Stimulated activated CD8-positive, alpha-beta memory T cell treated with anti-CD3 and anti-CD28 coated beads, Interleukin-12 subunit alpha, Interleukin-12 subunit beta, amount 100 ng/mL, for 24 hours (primary cell): ENCODE measurements around the gene AEBP1.

ENCODE experiments used
- DNase-seq: peaks from one replicate; pipeline ENCODE4 v3.0.0-alpha.2; 2020; ENCODE audit errors: extremely low read depth

The AEBP1 gene

DNA sequence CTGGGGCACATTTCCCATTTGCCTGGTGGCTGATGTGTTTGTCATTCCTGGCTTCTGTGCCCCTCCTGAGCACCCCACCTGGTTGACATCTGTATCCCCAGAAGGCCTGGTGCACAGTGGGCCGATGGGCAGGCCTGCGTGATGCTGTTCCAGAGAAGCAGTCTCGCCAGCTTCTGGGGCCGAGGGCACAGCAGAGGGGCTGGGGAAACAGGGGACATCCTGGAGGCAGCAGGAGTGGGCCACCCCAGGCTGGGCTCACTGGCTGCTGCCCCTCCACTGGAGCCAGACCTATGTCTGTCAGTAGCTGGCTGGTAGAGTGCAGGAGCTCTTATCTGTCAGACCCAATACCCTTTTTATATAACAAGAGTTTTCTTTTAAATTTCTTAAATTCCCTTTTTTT lies 37.9 kb downstream of the AEBP1 start:
- DNase-seq, result no peak

DNA sequence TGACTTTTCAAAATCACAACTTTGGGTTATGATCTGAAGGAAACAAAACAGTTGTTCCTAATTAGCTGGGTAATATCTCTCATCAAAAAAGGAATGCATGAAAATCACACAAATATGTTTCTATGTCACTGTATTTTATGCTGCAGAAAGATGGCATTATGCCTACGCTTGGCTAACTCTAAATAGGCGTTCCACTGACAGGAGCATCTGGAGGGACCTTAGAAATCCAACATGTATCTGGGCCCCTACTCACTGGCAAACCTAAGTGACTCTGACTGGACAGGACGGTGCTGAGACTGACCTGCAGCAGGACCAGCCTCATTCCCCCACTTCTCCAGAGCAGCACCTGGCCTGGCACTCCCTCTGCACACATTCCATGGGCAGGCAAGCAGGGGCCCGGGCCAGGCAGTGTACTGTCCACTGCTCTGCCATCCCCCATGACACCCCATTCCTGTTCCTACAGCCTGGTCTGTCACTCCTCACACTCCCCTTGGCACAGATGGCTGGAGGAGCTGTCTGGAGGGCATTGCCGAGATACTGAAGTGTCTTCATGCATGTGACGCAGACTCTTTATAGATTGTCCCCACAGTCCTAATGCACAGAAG lies 39.6 kb downstream of the AEBP1 start:
- DNase-seq, result no peak

- no peak for DNase-seq
These were observed 40.4 kb downstream of the AEBP1 start for GRCh38 chr7:44144426-44144967.

GRCh38 chr7:44144968-44145478 lies 40.9 kb downstream of the AEBP1 start:
- DNase-seq, result no peak

- DNase-seq, result peak; percentile 22
These were observed 41.4 kb downstream of the AEBP1 start for GRCh38 chr7:44145479-44145968.

DNA sequence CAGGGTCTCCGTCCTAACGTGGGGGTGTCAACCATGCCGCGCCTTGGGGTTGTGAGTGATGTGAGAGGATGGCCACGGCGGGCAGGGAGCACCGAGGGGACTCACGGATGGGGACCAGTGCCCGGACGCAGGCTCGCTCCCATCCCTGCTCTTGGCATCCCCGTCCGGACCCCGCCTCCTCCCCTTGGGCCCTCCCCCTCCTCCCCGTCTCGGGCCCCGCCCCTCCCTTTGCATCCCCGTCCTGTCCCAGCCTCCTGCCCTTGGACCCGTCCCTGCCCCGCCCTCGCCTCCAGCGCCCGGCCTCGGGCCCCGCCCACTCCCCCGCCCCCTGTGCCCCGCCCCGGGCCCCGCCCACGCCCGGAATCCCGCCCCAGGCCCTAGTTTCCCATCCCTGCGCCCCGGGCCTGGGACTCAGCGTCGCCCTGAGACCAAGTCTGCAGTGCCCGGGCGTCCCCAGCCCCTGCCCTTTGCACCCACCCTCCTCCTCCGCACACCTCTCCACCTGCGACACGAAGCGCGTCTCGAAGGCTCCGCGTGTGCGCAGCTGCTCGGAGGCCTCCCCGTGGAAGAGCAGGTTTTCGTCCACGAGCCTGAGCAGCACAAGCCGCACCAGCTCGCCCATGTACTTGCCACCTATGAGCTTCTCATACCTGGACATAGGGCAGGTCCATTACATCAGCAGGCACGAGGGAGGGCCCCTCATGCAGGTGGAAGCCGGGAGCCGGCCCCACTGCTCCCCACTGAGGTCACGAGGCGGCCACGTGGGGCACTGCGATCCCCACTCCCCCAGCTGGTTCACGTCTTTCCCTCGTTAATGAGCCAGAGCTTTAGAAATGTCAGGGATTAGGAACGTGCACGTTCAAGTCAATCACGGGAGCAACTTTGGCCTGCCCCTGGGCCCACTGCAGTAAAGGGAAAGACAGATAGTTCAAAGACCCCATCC lies 42.1 kb downstream of the AEBP1 start:
- peak; percentile 17 for DNase-seq

- DNase-seq, result no peak
These were observed 43.2 kb downstream of the AEBP1 start for GRCh38 chr7:44147026-44147991.

DNA sequence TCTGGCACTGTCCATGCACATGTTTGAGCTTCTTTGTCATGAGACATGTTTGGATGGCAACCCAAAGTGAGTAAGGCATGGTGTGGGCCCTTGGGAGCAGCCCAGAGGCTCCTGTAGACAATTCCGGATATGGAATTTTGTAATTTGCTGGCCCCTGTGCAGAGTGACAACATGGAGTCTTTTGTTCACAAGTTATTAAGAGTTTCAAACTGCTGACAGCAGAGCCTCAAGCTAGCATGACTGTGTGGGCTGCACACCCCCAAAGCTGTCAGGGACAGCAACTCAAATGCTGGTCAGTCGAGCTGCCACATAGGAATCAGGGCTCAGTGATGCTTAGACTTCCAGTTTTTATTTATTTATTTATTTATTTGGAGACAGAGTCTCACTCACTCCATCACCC lies 44.0 kb downstream of the AEBP1 start:
- no peak for DNase-seq

DNA sequence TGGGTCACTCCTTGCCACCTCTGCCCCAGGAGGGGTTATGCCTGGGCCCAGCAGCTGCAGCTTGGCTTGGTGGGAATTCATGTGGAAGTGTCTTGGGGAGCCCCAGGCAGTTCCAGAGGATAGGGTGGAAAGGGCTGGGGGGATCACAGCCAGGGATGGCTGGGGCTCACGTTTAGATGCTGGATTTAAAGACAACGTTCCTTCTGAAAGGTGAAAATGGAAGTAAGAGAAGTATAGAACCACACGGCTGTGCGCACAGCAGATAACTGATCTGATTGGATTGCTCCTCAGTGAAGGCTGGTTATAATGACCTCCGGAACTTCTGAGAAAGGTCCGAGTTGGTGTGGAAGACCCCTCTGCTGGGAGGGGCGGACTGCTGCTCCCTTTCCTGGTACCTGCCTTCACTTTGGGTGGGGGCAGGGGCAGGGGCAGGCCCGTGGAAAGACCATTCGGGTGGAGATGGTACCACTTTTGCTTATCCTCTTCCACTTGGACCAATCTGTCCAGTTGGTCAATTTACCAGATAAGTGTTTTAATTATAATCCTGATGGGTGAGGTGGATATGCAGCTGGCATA lies 44.9 kb downstream of the AEBP1 start:
- no peak for DNase-seq

- DNase-seq, result no peak
These were observed 45.7 kb downstream of the AEBP1 start for GRCh38 chr7:44149571-44150465.

DNA sequence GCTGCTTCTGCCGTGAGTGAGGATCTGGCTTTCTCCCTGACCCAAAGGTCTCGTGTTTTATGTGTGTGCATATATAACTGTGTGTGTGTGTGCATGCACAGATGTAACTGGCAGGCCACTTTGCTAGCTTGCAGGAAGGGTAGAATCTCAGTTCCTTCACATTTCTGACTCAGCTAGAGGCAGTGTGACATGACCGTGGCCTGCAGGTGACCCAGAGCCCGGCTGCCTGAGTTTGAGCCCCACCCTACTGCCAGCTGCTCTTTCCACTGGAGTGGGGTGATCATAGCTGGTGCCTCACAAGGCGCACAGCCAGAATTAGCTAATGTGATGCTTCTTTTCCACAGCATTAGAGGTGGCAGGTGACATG lies 46.3 kb downstream of the AEBP1 start:
- no peak for DNase-seq

DNA sequence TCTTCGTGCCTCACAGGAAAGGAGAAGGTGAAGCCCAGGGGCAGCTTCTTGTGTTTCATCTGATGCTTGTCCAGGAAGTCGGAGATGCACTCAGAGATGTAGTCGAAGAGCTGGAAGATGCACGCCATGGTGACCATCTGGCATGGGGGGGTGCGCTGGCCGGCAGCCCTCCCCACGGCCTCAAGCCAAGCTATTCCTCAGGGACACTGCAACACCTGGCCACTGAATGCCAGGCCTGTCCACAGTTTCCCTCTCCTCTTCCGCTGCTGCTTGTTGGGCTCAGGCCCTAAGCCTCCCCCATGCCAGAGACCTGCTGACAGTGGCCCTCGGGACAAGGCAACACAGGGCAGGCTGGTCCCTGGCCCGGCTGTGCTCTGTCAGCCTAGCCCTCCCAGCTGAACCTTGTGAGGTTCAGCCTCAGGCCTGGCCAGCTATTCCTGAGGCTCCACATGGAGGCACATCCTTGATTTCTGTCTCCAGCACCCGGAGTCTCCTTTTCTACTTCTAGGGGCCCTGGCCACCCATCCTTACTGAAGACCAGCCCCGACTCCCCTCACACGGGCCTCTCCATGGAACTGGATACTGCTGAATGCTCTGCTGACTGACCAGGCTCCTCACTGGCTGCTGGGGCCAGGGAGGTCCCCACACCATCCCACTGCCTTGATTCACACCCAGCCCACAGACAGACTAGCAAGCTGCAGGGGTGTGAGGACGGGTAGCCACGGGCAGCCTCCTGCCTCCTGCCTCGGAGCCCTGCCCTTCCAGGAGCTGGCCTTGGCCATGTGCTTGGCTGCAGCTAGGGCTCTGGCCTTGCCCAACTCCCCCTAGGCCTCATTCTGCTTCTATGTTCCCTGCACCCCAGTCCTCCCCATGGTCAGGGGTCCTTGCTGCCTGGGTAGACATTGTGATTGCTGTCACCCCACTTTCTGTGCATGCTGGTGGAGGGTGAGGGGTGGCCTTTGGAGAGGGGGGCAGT lies 47.1 kb downstream of the AEBP1 start:
- no peak for DNase-seq

GRCh38 chr7:44151956-44152355 lies 47.8 kb downstream of the AEBP1 start:
- no peak for DNase-seq

- DNase-seq, result no peak
These were observed 49.1 kb downstream of the AEBP1 start for GRCh38 chr7:44152971-44153947.

- no peak for DNase-seq
These were observed 49.8 kb downstream of the AEBP1 start for GRCh38 chr7:44153948-44154335.

GRCh38 chr7:44154703-44155102 lies 50.6 kb downstream of the AEBP1 start:
- DNase-seq, result no peak
